Mesendoderm (in vitro differentiated cells): Measurements from ENCODE around the gene SLC16A6.
"Not testable (repeated sequence)": the region's sequence is repeated elsewhere in the genome, so short reads cannot be mapped to it uniquely, and the experiment has no call there.

Experiments
- DNase-seq: peaks from one replicate; pipeline ENCODE4 v3.0.0; 2013
- H2AK5ac ChIP-seq: 2 replicates; pipeline ENCODE4 v1.6.1; 2013; ENCODE audit warnings: low read length, inconsistent platforms
- H2BK120ac ChIP-seq: 2 replicates; pipeline ENCODE4 v1.6.1; 2013; ENCODE audit warnings: low read depth, mild to moderate bottlenecking, low read length, moderate library complexity, mixed read lengths
- H2BK15ac ChIP-seq: replicated peaks from 2 replicates; pipeline ENCODE4 v1.6.1; 2013; ENCODE audit warnings: low read depth, mild to moderate bottlenecking, moderate library complexity
- H2BK5ac ChIP-seq: 2 replicates; pipeline ENCODE4 v1.6.1; 2013; ENCODE audit warnings: low read length, inconsistent platforms
- H3K18ac ChIP-seq: 2 replicates; pipeline ENCODE4 v1.6.1; 2013; ENCODE audit warnings: mild to moderate bottlenecking, low read length, mixed read lengths
- H3K23ac ChIP-seq: one replicate; pipeline ENCODE4 v1.6.1; 2013; ENCODE audit warnings: low read length
- H3K27ac ChIP-seq: 2 replicates; pipeline ENCODE4 v1.5.1; 2013; ENCODE audit warnings: low read depth, mild to moderate bottlenecking, inconsistent platforms, low read length, moderate library complexity
- H3K27me3 ChIP-seq: 2 replicates; pipeline ENCODE4 v1.6.1; 2013; ENCODE audit warnings: low read length, control low read depth, mild to moderate bottlenecking, inconsistent platforms; ENCODE audit not compliant: insufficient read depth, poor library complexity
- H3K36me3 ChIP-seq: 2 replicates; pipeline ENCODE4 v1.6.1; 2013; ENCODE audit warnings: low read length, inconsistent platforms; ENCODE audit not compliant: control insufficient read depth, insufficient read depth
- H3K4ac ChIP-seq: one replicate; pipeline ENCODE4 v1.6.1; 2013; ENCODE audit warnings: low read depth, mild to moderate bottlenecking, low read length, moderate library complexity
- H3K4me1 ChIP-seq: 2 replicates; pipeline ENCODE4 v1.6.1; 2013; ENCODE audit warnings: low read depth, low read length, inconsistent platforms; ENCODE audit not compliant: control insufficient read depth
- H3K4me2 ChIP-seq: 2 replicates; pipeline ENCODE4 v1.6.1; 2013; ENCODE audit warnings: low read length
- H3K4me3 ChIP-seq: 2 replicates; pipeline ENCODE4 v1.5.1; 2013; ENCODE audit warnings: mild to moderate bottlenecking, low read length
- H3K56ac ChIP-seq: one replicate; pipeline ENCODE4 v1.6.1; 2013; ENCODE audit warnings: low read length
- H3K79me1 ChIP-seq: 2 replicates; pipeline ENCODE4 v1.6.1; 2013; ENCODE audit warnings: low read length, inconsistent platforms
- H3K79me2 ChIP-seq: 2 replicates; pipeline ENCODE4 v1.6.1; 2013; ENCODE audit warnings: mild to moderate bottlenecking, low read length; ENCODE audit not compliant: control insufficient read depth, insufficient read depth
- H3K9ac ChIP-seq: 2 replicates; pipeline ENCODE4 v1.6.1; 2013; ENCODE audit warnings: low read length, inconsistent platforms
- H4K5ac ChIP-seq: one replicate; pipeline ENCODE4 v1.6.1; 2013; ENCODE audit warnings: low read length
- H4K8ac ChIP-seq: one replicate; pipeline ENCODE4 v1.6.1; 2013; ENCODE audit warnings: low read depth, mild to moderate bottlenecking, control low read depth, low read length, moderate library complexity
- WGBS: extraction: QIAGEN DNeasy Blood & Tissue Kit; methylation state at CpG from one replicate; pipeline ENCODE4 v1.1.7; 2013; ENCODE audit warnings: low lambda C conversion rate, missing lambda C conversion rate; ENCODE audit not compliant: insufficient coverage; ENCODE audit errors: extremely low coverage; 5-methylcytosine and 5-hydroxymethylcytosine counted together

SLC16A6 gene

GRCh38 chr17:68309066-68309670 lies 18.2 kb upstream of the SLC16A6 start:
- H3K4me2 ChIP-seq, H2AK5ac ChIP-seq, H3K18ac ChIP-seq, H2BK120ac ChIP-seq, H3K4me1 ChIP-seq, H3K4ac ChIP-seq, H2BK15ac ChIP-seq, H3K23ac ChIP-seq, H3K56ac ChIP-seq, DNase-seq, H3K27me3 ChIP-seq, H3K27ac ChIP-seq, H3K4me3 ChIP-seq, H2BK5ac ChIP-seq, H4K5ac ChIP-seq, H3K79me1 ChIP-seq, H3K36me3 ChIP-seq, H3K9ac ChIP-seq, H4K8ac ChIP-seq, H3K79me2 ChIP-seq: not testable (repeated sequence)
- no CpG with 5 or more reads among the region's 28 CpGs for WGBS

DNA sequence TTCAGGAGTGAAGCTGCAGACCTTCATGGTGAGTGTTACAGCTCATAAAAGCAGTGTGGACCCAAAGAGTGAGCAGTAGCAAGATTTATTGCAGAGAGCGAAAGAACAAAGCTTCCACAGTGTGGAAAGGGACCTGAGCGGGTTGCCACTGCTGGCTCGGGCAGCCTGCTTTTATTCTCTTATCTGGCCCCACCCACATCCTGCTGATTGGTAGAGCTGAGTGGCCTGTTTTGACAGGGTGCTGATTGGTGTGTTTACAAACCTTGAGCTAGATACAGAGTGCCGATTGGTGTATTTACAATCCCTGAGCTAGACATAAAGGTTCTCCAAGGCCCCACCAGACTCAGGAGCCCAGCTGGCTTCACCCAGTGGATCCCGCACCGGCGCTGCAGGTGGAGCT lies 17.6 kb upstream of the SLC16A6 start:
- not testable (repeated sequence) for H3K4me3 ChIP-seq, H3K4me1 ChIP-seq, H3K9ac ChIP-seq, H3K27me3 ChIP-seq, H3K79me1 ChIP-seq, H3K56ac ChIP-seq, H2BK120ac ChIP-seq, H3K4ac ChIP-seq, H3K79me2 ChIP-seq, H2AK5ac ChIP-seq, H3K18ac ChIP-seq, H4K8ac ChIP-seq, H3K4me2 ChIP-seq, H3K23ac ChIP-seq, H3K27ac ChIP-seq, DNase-seq, H2BK15ac ChIP-seq, H4K5ac ChIP-seq, H2BK5ac ChIP-seq, H3K36me3 ChIP-seq
- no CpG with 5 or more reads among the region's 7 CpGs for WGBS

GRCh38 chr17:68307443-68307842 lies 16.5 kb upstream of the SLC16A6 start:
- H3K4me3 ChIP-seq = no peak overlapping the region
- H3K23ac ChIP-seq = no peak overlapping the region
- H3K4ac ChIP-seq = no peak overlapping the region
- H3K27me3 ChIP-seq = no peaks in the 10 kb centered on the region
- no peaks in the 10 kb centered on the region for H3K79me1 ChIP-seq
- no peak overlapping the region for H2BK5ac ChIP-seq
- no peak for DNase-seq
- no peaks in the 10 kb centered on the region for H3K79me2 ChIP-seq
- WGBS = no CpG with 5 or more reads among the region's 8 CpGs
- no peak overlapping the region for H2BK120ac ChIP-seq
- no peaks in the 10 kb centered on the region for H3K4me1 ChIP-seq
- H4K5ac ChIP-seq = no peak overlapping the region
- H3K27ac ChIP-seq = no peak overlapping the region
- H3K18ac ChIP-seq = no peak overlapping the region
- H2BK15ac ChIP-seq = no peak overlapping the region
- no peak overlapping the region for H2AK5ac ChIP-seq
- no peak overlapping the region for H3K9ac ChIP-seq
- no peak overlapping the region for H4K8ac ChIP-seq
- H3K4me2 ChIP-seq = no peak overlapping the region
- no peak overlapping the region for H3K56ac ChIP-seq
- H3K36me3 ChIP-seq = no peaks in the 10 kb centered on the region

DNA sequence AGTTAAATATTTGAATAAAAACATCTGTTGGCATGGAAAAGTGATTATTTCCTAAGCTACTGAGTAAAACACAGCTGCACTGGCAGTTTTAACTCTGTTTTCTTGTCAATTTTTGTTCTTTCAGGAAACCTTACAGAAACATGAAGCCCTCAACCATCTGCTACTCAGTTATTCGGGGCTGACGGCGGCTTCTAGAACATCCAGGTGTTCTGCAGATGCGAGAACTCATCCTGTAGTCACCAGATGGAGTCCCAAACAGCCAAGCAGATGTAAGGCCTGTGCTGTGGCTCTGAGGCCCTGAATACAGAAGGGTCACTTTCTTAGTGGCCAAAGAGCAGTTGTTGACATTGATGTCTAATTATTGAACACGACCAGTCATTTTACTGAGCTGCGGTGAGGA lies 15.9 kb upstream of the SLC16A6 start:
- H3K36me3 ChIP-seq = no peaks in the 10 kb centered on the region
- no peak overlapping the region for H3K9ac ChIP-seq
- H3K79me1 ChIP-seq = no peaks in the 10 kb centered on the region
- H4K5ac ChIP-seq = no peak overlapping the region
- no peak overlapping the region for H3K56ac ChIP-seq
- H2AK5ac ChIP-seq = no peak overlapping the region
- H3K79me2 ChIP-seq = no peaks in the 10 kb centered on the region
- H3K4ac ChIP-seq = no peak overlapping the region
- WGBS = no CpG with 5 or more reads among the region's 6 CpGs
- no peak overlapping the region for H2BK15ac ChIP-seq
- no peak overlapping the region for H3K27ac ChIP-seq
- H3K4me1 ChIP-seq = no peaks in the 10 kb centered on the region
- H3K4me3 ChIP-seq = no peak overlapping the region
- no peak overlapping the region for H2BK120ac ChIP-seq
- H3K27me3 ChIP-seq = no peaks in the 10 kb centered on the region
- no peak overlapping the region for H3K18ac ChIP-seq
- no peak overlapping the region for H2BK5ac ChIP-seq
- no peak overlapping the region for H4K8ac ChIP-seq
- H3K23ac ChIP-seq = no peak overlapping the region
- no peak overlapping the region for H3K4me2 ChIP-seq
- no peak for DNase-seq

- Histone ChIP-seq H2BK5ac (no peak overlapping the region), H3K9ac (no peak overlapping the region), H2AK5ac (no peak overlapping the region), H3K4ac (no peak overlapping the region), H4K5ac (no peak overlapping the region), H3K18ac (no peak overlapping the region), H3K79me1 (no peaks in the 10 kb centered on the region), H2BK120ac (no peak overlapping the region), H3K23ac (no peak overlapping the region), H3K27me3 (no peaks in the 10 kb centered on the region), H3K4me3 (no peak overlapping the region), H3K56ac (no peak overlapping the region), H3K4me1 (no peaks in the 10 kb centered on the region), H3K79me2 (no peaks in the 10 kb centered on the region), H2BK15ac (no peak overlapping the region), H3K27ac (no peak overlapping the region), H3K36me3 (no peaks in the 10 kb centered on the region), H4K8ac (no peak overlapping the region), H3K4me2 (no peak overlapping the region)
- DNase-seq = no peak
- WGBS = no CpG with 5 or more reads among the region's 4 CpGs
Measured at GRCh38 chr17:68305142-68305541, 14.2 kb upstream of the SLC16A6 start.

DNA sequence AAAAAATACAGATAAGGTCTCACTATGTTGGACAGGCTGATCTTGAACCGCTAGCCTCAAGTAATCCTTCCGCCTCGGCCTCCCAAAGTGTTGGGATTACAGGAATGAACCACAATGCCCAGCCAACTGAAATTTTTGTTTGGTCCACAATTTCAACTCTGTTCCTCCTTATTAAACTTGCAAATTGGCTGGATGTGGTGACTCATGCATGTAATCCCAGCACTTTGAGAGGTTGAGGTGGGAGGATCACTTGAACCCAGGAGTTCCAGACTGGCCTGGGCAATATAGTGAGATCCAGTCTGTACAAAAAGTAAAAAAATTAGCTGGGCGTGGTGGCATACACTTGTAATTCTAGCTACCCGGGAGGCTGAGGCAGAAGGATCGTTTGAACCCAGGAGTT lies 13.8 kb upstream of the SLC16A6 start:
- Histone ChIP-seq H3K4me1 (no peaks in the 10 kb centered on the region), H3K4ac (no peak overlapping the region), H3K36me3 (no peaks in the 10 kb centered on the region), H3K79me1 (no peaks in the 10 kb centered on the region), H3K56ac (no peak overlapping the region), H4K8ac (no peak overlapping the region), H4K5ac (no peak overlapping the region), H2BK120ac (no peak overlapping the region), H3K79me2 (no peaks in the 10 kb centered on the region), H3K27ac (no peak overlapping the region), H2BK15ac (no peak overlapping the region), H2BK5ac (no peak overlapping the region), H3K4me2 (no peak overlapping the region), H3K27me3 (no peaks in the 10 kb centered on the region), H3K9ac (no peak overlapping the region), H3K4me3 (no peak overlapping the region), H3K18ac (no peak overlapping the region), H3K23ac (no peak overlapping the region), H2AK5ac (no peak overlapping the region)
- no CpG with 5 or more reads among the region's 6 CpGs for WGBS
- no peak for DNase-seq
